HG02970 (cell line): ENCODE measurements around the gene TASOR2.

Experiments
- ATAC-seq: cut with Tn5 transposase; IDR thresholded peaks from one replicate; pipeline ENCODE4 v1.9.1; 2021; ENCODE audit warnings: mild to moderate bottlenecking, moderate library complexity, moderate number of reproducible peaks; ENCODE audit not compliant: unreplicated experiment, low FRiP score

Gene TASOR2

DNA sequence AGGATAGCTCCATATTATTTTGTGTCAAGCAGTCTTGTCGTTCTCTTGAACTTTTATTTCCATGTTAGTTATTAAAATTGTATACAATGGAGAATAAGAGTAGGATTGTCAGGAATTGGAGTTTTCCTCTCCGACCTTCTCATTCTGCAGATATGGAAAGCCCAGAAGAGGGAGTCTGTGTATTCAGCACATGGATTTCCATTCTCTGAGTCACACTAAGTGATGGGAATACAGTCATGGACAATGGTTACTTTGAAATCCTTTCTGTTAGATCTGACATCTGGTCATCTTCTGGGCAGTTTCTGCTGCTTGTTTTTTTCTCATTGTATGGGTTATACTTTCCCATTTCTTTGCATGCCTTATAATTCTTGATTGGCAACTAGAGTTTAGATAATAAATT is 5.0 kb upstream of the TASOR2 start:
- ATAC-seq: no peak

DNA sequence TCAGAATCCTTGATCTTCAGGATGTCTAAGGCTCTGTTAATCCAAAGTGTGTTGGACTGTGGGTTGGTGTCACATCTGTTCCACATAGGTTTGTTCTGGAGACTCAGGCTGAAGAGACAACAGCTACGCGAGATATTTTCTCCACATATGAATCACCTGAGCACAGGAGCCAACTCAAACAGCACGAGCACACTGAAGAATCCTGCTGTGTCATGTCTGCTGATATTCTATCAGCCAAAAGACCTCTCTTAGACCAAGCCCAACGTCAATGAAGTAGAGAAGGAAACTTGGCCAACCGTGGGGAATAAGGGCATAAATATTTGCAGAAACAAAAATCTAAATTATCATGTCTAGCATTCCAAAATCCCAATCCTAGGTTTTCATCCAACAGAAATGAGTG is 2.7 kb upstream of the TASOR2 start:
- ATAC-seq: no peak

GRCh38 chr10:5683065-5683464 is 1.6 kb upstream of the TASOR2 start:
- ATAC-seq: no peak

DNA sequence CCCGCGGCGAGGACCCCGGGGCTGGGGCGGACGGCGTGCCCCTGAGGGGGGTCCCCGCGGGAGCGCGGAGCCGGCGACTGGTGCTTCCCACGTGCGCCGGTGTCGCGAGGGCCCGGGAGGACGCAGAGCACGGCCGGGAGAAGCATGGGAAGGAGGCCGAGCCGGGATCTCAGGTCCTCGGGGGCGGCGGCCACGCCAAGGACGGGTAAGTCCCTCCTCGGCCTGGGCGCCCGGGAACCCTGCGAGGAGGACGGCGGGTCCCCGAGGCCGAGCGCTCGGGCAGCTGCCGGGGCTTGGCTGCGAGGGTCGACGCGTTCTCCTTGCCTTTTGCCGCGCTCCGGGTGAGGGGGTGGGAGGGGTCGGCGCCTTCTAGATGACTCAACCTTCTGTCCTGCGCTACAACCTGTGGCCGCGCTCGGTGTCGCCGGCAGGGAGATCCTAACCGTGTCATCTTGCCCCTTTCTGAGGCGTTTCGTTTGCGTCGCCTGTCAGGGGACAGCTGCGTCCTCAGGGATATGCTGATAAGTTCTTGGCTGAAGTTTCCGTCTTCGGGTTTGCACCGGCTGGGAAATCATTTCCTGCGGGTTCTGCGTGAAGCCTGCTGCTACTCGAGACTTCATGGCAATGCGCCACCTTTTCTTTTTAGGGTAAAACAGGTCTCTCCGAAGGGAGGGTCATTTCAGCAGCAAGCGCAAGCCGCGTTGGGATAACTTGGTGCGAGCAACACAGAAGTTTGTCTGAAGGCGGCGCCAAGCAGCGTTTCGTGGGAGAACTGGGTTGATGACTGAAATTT is 529 bp downstream of the TASOR2 start:
- ATAC-seq: peak; percentile 35

- no peak for ATAC-seq
These were observed 1.2 kb downstream of the TASOR2 start for GRCh38 chr10:5685764-5686240.

DNA sequence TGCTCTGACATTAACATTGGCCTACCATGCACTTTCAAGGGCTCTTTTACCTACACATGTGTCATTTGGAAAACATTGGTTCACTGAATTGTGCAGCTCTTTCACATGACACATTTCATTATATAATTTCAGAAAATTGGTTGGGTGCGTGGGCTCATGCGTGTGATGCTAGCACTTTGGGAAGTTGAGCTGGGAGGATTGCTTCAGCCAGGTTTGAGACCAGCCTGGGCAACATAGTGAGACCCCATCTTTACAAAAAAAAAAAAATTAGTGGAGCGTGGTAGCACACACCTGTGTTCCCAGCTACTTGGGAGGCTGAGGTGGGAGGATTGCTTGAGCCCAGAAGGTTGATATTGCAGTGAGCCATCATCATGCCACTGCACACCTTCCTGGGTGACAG is 3.9 kb downstream of the TASOR2 start:
- no peak for ATAC-seq

DNA sequence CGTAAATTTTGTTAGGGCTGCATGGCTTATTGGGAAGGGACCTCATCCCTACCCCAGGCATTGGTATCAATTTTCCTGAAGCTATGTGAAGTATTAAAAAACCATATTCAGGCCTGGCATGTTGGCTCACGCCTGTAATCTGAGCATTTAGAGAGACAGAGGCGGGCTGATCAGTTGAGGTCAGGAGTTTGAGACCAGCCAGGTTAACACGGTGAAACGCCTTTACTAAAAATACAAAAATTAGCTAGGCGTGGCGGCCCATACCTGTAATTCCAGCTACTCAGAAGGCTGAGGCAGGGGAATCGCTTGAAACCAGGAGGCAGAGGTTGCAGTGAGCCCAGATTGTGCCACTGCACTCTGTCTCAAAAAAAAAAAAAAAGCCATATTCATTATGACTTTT is 7.1 kb downstream of the TASOR2 start:
- ATAC-seq: no peak

GRCh38 chr10:5692461-5693358 is 8.1 kb downstream of the TASOR2 start:
- peak; percentile 81 for ATAC-seq

- ATAC-seq: no peak
These were observed 9.9 kb downstream of the TASOR2 start for GRCh38 chr10:5694573-5694972.

GRCh38 chr10:5697342-5697741 is 12.7 kb downstream of the TASOR2 start:
- no peak for ATAC-seq

DNA sequence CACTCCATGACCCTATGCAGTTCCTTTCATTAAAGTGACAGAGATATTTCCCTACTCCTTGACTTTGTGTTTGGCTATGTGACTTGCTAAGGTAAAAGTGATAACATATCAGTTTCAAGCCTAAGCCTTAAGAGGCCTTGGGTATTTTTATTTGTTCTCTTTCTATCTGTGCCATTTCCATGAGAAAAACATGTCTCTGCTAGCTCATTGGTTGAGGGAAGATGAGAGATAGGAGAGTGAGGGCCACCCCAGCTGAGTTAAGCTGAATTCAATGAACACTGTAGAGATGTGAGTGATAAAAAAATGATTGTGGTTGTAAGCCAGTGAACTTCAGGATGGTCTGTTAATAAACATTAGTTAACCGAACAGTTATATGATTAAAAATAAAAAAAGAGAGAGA is 13.4 kb downstream of the TASOR2 start:
- no peak for ATAC-seq

DNA sequence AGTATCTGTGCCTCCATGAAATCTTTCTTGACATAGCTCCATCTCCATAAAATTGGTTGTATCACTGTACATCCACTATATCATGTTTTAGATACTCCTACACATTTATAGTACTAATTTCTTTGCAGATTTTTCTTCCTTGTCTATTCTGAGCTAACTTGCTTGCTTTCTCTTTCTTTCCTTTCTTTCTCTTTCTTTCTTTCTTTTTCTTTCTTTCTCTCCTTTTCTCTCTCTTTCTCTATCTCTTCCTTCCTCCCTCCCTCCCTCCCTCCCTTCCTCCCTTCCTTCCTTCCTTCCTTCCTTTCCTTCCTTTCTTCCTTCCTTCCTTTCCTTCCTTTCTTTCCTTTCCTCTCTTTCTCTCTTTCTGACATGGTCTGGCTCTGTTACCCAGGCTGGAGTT is 23.7 kb downstream of the TASOR2 start:
- no peak for ATAC-seq

DNA sequence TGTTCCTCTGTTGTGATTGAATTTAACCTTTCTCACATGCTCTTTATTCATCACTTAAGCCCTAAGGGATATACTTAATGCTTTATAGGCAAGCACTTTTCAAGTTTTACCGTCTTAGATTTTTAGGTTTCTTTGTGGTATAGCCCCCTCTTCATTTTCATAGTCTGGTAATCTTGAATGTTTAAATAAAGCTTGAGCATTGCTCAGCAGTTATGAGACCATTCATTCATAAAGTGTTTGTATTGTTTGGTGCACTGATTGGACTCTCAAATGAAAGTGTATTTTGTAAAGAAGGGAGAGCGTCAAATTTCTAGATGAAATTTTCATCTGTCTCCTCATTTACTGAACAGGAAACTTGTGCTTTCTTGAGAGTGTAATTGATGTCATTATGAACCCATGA is 25.2 kb downstream of the TASOR2 start:
- no peak for ATAC-seq

- ATAC-seq: no peak
These were observed 26.2 kb downstream of the TASOR2 start for GRCh38 chr10:5710859-5711258.

GRCh38 chr10:5711642-5712041 is 27.0 kb downstream of the TASOR2 start:
- ATAC-seq: no peak

- no peak for ATAC-seq
These were observed 34.9 kb downstream of the TASOR2 start for GRCh38 chr10:5719546-5719945.

DNA sequence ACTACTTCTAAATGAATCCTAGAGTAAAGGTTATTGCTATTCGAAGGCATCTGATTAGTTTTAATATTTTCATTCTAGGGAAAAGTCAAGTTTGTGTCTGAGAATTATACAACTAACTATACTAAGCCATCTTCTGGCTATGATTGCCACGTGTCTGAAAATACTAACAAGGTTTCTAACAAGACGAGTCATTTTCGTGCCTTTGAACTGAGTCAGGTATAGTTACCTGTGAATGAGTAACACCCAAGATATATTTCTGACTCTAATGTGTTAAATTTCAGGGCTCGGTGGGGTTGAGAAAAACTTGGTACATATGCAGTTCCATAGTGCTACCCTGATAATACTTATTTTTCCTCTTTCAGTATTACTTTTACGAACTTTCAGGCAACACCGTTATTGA is 35.5 kb downstream of the TASOR2 start:
- no peak for ATAC-seq

DNA sequence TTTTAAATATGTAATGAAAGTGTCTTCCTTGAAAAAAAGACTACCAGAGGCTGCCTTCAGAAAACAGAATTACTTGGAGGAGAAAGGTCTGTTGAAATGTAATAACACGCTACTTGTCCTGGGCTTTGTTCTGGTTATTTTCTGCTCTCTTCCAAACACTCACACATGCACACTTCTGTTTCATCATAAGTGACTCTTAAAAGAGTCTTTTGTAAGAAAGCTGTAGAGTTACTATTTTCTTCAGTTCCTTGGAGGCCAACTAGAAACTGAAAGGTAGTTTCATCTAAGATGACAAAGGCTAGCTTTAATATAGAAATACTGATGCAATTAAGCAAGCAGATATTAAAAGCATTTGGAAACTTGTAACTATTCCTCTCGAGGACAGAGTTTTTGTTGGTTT is 39.1 kb downstream of the TASOR2 start:
- no peak for ATAC-seq

DNA sequence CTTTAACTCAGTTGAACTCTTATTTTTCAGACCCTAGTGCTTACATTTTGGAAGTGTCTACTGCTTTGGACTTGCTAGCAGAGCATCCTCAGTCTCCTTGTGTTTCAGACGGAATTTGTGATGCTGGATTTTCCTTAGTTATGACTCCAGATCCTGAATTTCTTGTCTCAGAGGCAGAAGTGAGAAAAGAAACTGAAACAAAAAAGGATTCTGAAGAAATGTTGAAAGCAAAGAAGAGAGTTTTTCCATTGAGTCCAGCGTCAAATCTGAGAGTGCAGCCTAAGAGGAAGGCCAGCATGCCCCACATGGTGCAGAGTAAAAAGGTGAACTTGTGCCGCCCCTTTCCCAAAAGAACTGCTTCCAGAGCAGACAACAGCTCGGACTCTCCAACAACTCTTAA is 46.1 kb downstream of the TASOR2 start:
- no peak for ATAC-seq

DNA sequence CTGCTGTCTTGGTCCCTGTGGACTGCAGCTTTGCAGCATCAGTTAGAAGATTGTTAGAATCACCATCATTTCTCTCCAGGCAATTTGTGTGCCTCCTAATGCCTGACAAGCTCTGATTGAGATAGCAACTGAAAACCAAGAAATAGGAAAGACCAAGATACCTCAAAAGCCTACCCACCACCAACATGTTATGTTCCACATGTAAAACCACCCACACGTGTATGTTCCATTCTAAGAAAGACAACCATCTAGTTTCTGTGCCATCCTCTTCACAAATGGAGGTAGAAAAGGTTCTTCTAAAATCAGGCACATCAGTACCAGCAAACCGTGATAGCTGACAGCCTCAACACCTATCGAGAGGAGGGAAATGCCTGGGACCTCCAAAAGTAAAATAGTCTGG is 46.9 kb downstream of the TASOR2 start:
- ATAC-seq: no peak

GRCh38 chr10:5732141-5732540 is 47.5 kb downstream of the TASOR2 start:
- ATAC-seq: no peak
